GM12878 (cell line): ENCODE measurements around the gene SYCP2. TPM values are rescaled to one million over a fixed set of nuclear protein-coding genes. Genes with fewer than 3 reads are reported as not detected.
"Not testable (repeated sequence)": the region's sequence is repeated elsewhere in the genome, so short reads cannot be mapped to it uniquely, and the experiment has no call there.

Experiments used
- ATAC-seq: fragments of 200-7000 bp; cut with Tn5 transposase; 3 replicates; pipeline ENCODE4 v1.9.1; 2020; ENCODE audit warnings: mild to moderate bottlenecking, moderate library complexity
- BruUV-seq: library from RNA; stranded (reverse); fragments of 400-500 nt; replicated peaks from 2 replicates; lab custom pipeline; 2021; lab: Mats Ljungman, UMichigan
- CTCF ChIA-PET: fragments of 300-600 bp; sonication (Branson Sonifier 250); formaldehyde crosslinking; extraction: SDS; loops from one replicate; lab custom pipeline; 2021; ENCODE audit warnings: inconsistent platforms; lab: Yijun Ruan, JAX
- POLR2A ChIA-PET: fragments of 350-600 bp; formaldehyde crosslinking; extraction: SDS; loops from one replicate; lab custom pipeline; 2021; ENCODE audit warnings: inconsistent platforms; lab: Charles Lee
- RAD21 ChIA-PET: fragments of 300-600 bp; sonication (Branson Sonifier 250); formaldehyde crosslinking; loops from one replicate; lab custom pipeline; 2023; ENCODE audit warnings: antibody characterized with exemption; ENCODE audit not compliant: unreplicated experiment; lab: Charles Lee
- SMC1A ChIA-PET: fragments of 300-600 bp; sonication (Branson Sonifier 250); formaldehyde crosslinking; loops from one replicate; lab custom pipeline; 2023; ENCODE audit not compliant: unreplicated experiment, uncharacterized antibody; lab: Charles Lee
- DNase-seq: peaks from one replicate; pipeline ENCODE4 v3.0.0-alpha.2; 2011; ENCODE audit warnings: low read depth, low spot score
- FAIRE-seq: peaks from 3 replicates; lab custom pipeline; 2011; peaks lifted over from hg19 to GRCh38; lab: Jason Lieb, UNC
- H2AFZ ChIP-seq: 2 replicates; pipeline ENCODE4 v1.6.0; 2011; ENCODE audit warnings: low read depth, low read length, control low read depth; ENCODE audit not compliant: control insufficient read depth
- H3K27ac ChIP-seq: 2 replicates; pipeline ENCODE4 v1.5.1; 2011; ENCODE audit warnings: control low read depth; ENCODE audit not compliant: control insufficient read depth, insufficient read depth
- H3K27me3 ChIP-seq, 2 experiments: replicated peaks in 1 of 2; 2 replicates each; pipeline versions ENCODE4 v1.6.0 to v1.6.1; 2011; ENCODE audit warnings: low read length in 1 of 2; ENCODE audit not compliant: control insufficient read depth in 2 of 2, insufficient read depth in 2 of 2
- H3K36me3 ChIP-seq, 2 experiments: 2 replicates each; pipeline ENCODE4 v1.5.1; 2011; ENCODE audit warnings: low read length in 1 of 2; ENCODE audit not compliant: control insufficient read depth in 2 of 2, insufficient read depth in 2 of 2
- H3K4me1 ChIP-seq: 2 replicates; pipeline ENCODE4 v1.6.1; 2011; ENCODE audit warnings: mild to moderate bottlenecking, low read length, moderate library complexity, mixed read lengths; ENCODE audit not compliant: control insufficient read depth, insufficient read depth
- H3K4me2 ChIP-seq: 2 replicates; pipeline ENCODE4 v1.6.0; 2011; ENCODE audit warnings: control low read depth; ENCODE audit not compliant: control insufficient read depth, insufficient read depth
- H3K4me3 ChIP-seq: fragments of 200-600 bp; sonication (generic); 2 replicates; pipeline ENCODE4 v1.5.1; 2016
- H3K79me2 ChIP-seq: 2 replicates; pipeline ENCODE4 v1.6.0; 2011; ENCODE audit warnings: low read length; ENCODE audit not compliant: control insufficient read depth, insufficient read depth
- H3K9ac ChIP-seq: 2 replicates; pipeline ENCODE4 v1.8.0; 2011; ENCODE audit warnings: low read length, control low read depth, mixed read lengths; ENCODE audit not compliant: control insufficient read depth, insufficient read depth
- H3K9me3 ChIP-seq: replicated peaks from 3 replicates; pipeline ENCODE4 v1.5.1; 2011; ENCODE audit warnings: mild to moderate bottlenecking, low read length; ENCODE audit not compliant: control insufficient read depth, insufficient read depth
- H4K20me1 ChIP-seq: 2 replicates; pipeline ENCODE4 v1.6.0; 2011; ENCODE audit not compliant: control insufficient read depth, insufficient read depth
- EZH2 ChIP-seq: IDR thresholded peaks from 2 replicates; pipeline ENCODE4 v1.6.1; 2012; ENCODE audit warnings: low read depth, mild to moderate bottlenecking, control low read depth, inconsistent platforms, low read length, borderline replicate concordance; ENCODE audit not compliant: control insufficient read depth
- HDAC6 ChIP-seq: fragments of 200-600 bp; sonication (generic); IDR thresholded peaks from one replicate; pipeline ENCODE4 v1.8.0; 2017; ENCODE audit warnings: antibody characterized with exemption; ENCODE audit not compliant: unreplicated experiment
- SMAD1 ChIP-seq: fragments of 450-650 bp; IDR thresholded peaks from 2 replicates; pipeline ENCODE4 v1.6.1; 2018; ENCODE audit warnings: mild to moderate bottlenecking, low read depth; ENCODE audit not compliant: partially characterized antibody
- TARDBP ChIP-seq: IDR thresholded peaks from 2 replicates; pipeline ENCODE4 v1.6.1; 2016; ENCODE audit warnings: borderline replicate concordance
- WGBS: methylation state at CpG from one replicate; pipeline ENCODE4 v1.1.6; 2016; ENCODE audit warnings: low lambda C conversion rate; ENCODE audit not compliant: insufficient replicate concordance, insufficient coverage; ENCODE audit errors: missing lambda C conversion rate; 5-methylcytosine and 5-hydroxymethylcytosine counted together
- in situ Hi-C: fragments of 300-500 bp; cut with MboI; formaldehyde crosslinking; loops from 9 replicates; pipeline ENCODE4 v1.14.3; 2018; ENCODE audit warnings: mixed read lengths
- intact Hi-C: fragments of 100-400 bp; cut with micrococcal nuclease; formaldehyde crosslinking; loops from one replicate; pipeline ENCODE4 v1.14.2; 2022; ENCODE audit not compliant: unreplicated experiment
- polyA plus RNA-seq, 11 experiments: library from polyadenylated mRNA; depleted of rRNA in 4 of 11; unstranded in 6 of 11; stranded (reverse) in 5 of 11; fragments of >200 nt; fragmentation: Nextera tagmentation in 4 of 11; fragmentation: Illumina TruSeq in 1 of 11; extraction: Ambion mirVana in 4 of 11; extraction: Trizol in 1 of 11; gene quantifications; 1 replicate in 1 of 11; 2 replicates in 10 of 11; pipeline versions ENCODE4 v1.2.1 to v1.2.3, GENCODE V29; 2011 to 2016; ENCODE audit warnings: inconsistent platforms in 2 of 11, missing spikeins in 2 of 11, low read depth in 1 of 11
- total RNA-seq, 4 experiments: library from RNA; depleted of rRNA in 3 of 4; stranded (reverse); fragments of >200 nt in 3 of 4; fragmentation: Illumina TruSeq in 1 of 4; extraction: Trizol in 1 of 4; gene quantifications; 2 replicates each; pipeline versions ENCODE4 v1.2.1 to v1.2.3, GENCODE V29; 2013 to 2021

The SYCP2 gene
- total and polyA plus RNA-seq, 10 of the 15 experiments (the other 5 are each of a cell fraction or from before 2014, with no cell fraction given), result 0.01 to 0.18 (median 0.09) TPM; not detected in 2

- no peak for FAIRE-seq
- H3K9ac ChIP-seq, result no peak within 1 kb of the TSS
- intact Hi-C loops, result no loop called here
- RAD21 ChIA-PET, result no interaction called here
- no peak for ATAC-seq
- no peaks in the 10 kb centered on the region for H4K20me1 ChIP-seq
- TF ChIP-seq HDAC6 (no peak), SMAD1 (no peak), EZH2 (no peak), TARDBP (no peak)
- TF ChIP-seq, all 136 proteins: peak for 0
- H3K36me3 ChIP-seq, result no peaks in the 10 kb centered on the region
- no peaks in the 10 kb centered on the region for H3K79me2 ChIP-seq
- H3K4me1 ChIP-seq, result no peaks in the 10 kb centered on the region
- H3K27me3 ChIP-seq, result no peaks in the 10 kb centered on the region
- WGBS, result 47% methylated on average over 5 of the region's 5 CpGs
- BruUV-seq, result no TSS peak
- H3K9me3 ChIP-seq, result no peaks in the 10 kb centered on the region
- no peak within 1 kb of the TSS for H3K4me3 ChIP-seq
- no peak within 1 kb of the TSS for H3K27ac ChIP-seq
- SMC1A ChIA-PET, result no interaction called here
- CTCF ChIA-PET, result interaction anchor here (1.3 to 1.4 kb wide), 2 partner anchors 9 to 23 kb away, joined by 3 to 4 read pairs; no protein-coding TSS in a partner anchor
- no peak within 1 kb of the TSS for H2AFZ ChIP-seq
- no peak for DNase-seq
- POLR2A ChIA-PET, result no interaction called here
- in situ Hi-C loops, result no loop called here
- H3K4me2 ChIP-seq, result no peak within 1 kb of the TSS
Measured at GRCh38 chr20:59958123-59958522, 24.7 kb upstream of the SYCP2 start, which contains the start of gene CDH26. Gene CDH26 (plus strand): TSS chr20:59958423. CDS start chr20:59958727, 304 bp downstream.

- H3K4me3 ChIP-seq, H3K27me3 ChIP-seq, ATAC-seq, RAD21 ChIA-PET, POLR2A ChIA-PET, H3K36me3 ChIP-seq, BruUV-seq, SMC1A ChIA-PET, H3K79me2 ChIP-seq, H3K4me1 ChIP-seq, H2AFZ ChIP-seq, H4K20me1 ChIP-seq, DNase-seq, H3K27ac ChIP-seq, H3K9me3 ChIP-seq, H3K9ac ChIP-seq, intact Hi-C loops, H3K4me2 ChIP-seq, in situ Hi-C loops, FAIRE-seq: not testable (repeated sequence)
- CTCF ChIA-PET, result interaction anchor here (1.4 kb wide), 1 partner anchor 23 kb away, joined by 3 read pairs; no protein-coding TSS in a partner anchor
Measured at GRCh38 chr20:59957568-59957967, 24.1 kb upstream of the SYCP2 start.
